ENCODE results near the gene TAMM41. TPM values are rescaled to one million over a fixed set of nuclear protein-coding genes. Genes with fewer than 3 reads are reported as not detected.

The TAMM41 gene
- total and polyA plus RNA-seq, 9 of the 15 experiments (the other 6 are each of a cell fraction or from before 2014, with no cell fraction given) = 8.6 to 74.6 (median 29.3) TPM

DNA sequence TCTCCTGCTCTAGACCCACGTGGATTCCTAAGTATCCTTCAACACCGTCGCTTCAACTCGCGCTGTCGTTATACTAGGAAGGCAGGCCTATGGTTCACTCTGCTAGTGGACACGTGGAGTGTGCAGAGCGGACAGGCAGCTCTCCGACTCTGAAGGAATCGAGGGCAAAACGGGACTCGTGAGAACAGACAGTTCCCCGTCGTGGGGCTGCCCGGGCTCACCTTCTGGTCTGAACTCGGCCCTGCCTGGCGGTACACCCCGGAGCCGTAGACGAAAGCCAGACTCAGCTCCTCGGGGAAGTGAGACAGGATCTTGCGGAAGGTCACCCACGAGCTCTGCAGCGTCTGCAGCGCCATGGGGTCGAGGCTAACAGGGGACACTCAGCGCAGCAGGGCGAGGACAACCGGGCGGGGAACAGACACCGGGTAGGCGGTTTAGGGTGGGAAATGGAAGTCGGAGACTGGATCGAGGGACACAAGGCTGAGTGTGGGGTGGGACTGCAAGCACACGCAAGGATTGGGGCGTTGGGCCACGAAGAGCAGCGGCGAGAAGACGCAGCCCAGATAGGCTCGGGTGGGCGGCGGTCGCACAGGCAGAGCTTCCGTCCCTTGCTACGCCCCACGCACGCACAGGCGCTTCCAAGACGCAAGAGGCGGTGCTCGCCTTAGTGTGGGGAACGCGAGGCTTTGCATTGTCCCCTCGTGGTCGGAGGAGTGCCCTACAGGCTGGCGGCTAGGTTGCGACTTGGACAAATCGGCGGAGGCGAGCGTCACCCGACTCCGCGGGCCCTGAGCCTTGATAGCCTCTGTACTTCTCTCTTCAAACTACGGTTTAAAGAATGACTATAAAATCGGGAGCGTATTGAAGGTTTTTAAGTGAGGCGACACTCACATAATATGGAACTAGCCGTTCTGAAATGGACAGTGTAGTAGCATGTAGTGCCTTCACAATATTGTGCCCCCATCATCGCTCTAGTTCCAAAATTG is at the start of gene TAMM41 (continued):
- TF ChIP-seq, protein P1, sequence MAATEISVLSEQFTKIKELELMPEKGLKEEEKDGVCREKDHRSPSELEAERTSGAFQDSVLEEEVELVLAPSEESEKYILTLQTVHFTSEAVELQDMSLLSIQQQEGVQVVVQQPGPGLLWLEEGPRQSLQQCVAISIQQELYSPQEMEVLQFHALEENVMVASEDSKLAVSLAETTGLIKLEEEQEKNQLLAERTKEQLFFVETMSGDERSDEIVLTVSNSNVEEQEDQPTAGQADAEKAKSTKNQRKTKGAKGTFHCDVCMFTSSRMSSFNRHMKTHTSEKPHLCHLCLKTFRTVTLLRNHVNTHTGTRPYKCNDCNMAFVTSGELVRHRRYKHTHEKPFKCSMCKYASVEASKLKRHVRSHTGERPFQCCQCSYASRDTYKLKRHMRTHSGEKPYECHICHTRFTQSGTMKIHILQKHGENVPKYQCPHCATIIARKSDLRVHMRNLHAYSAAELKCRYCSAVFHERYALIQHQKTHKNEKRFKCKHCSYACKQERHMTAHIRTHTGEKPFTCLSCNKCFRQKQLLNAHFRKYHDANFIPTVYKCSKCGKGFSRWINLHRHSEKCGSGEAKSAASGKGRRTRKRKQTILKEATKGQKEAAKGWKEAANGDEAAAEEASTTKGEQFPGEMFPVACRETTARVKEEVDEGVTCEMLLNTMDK (IDR thresholded peaks at IDR 0.05; ENCODE audit: borderline replicate concordance, insufficient read depth, low read depth, low read length, poor library complexity, severe bottlenecking) = no peak
- TF ChIP-seq RFX1 (IDR thresholded peaks at IDR 0.05) (no peak), BRCA1 (IDR thresholded peaks at IDR 0.05) (no peak), BRCA1 (CRISPR knock-in tag; IDR thresholded peaks at IDR 0.05) (0 out of 2 replicates have a peak, but pooled peaks have one; percentile 79), KLF16 (IDR thresholded peaks at IDR 0.05) (peak; percentile 83), NR2C1 (IDR thresholded peaks at IDR 0.05) (no peak), NR2C1 (tag; IDR thresholded peaks at IDR 0.05) (no peak), CBX3 (IDR thresholded peaks at IDR 0.05; ENCODE audit: borderline replicate concordance in 1 of 2, low read length in 2 of 2) (peak in 1 of 2 experiments; percentile 88; a peak in 1 of 3 replicates), ZNF232 (CRISPR knock-in tag; IDR thresholded peaks at IDR 0.05) (peak; percentile 91), KLF1 (tag; IDR thresholded peaks at IDR 0.05) (peak; percentile 92), NFXL1 (CRISPR knock-in tag; IDR thresholded peaks at IDR 0.05) (no peak), KAT8 (IDR thresholded peaks at IDR 0.05; ENCODE audit: low read depth) (no peak), ESRRB (CRISPR knock-in tag; IDR thresholded peaks at IDR 0.05; ENCODE audit: borderline replicate concordance) (no peak), NBN (IDR thresholded peaks at IDR 0.05; ENCODE audit: low read depth) (peak; percentile 48; the same call in 1 of the 2 replicates), MAFK (IDR thresholded peaks at IDR 0.05; ENCODE audit: low read length) (no peak), PPARD (CRISPR knock-in tag; IDR thresholded peaks at IDR 0.05) (no peak), ZFP36 (IDR thresholded peaks at IDR 0.05; ENCODE audit: low read depth, low read length, partially characterized antibody) (no peak), GTF2E2 (tag; IDR thresholded peaks at IDR 0.05) (peak; percentile 89; the same call in 1 of the 2 replicates), ZNF165 (CRISPR knock-in tag; IDR thresholded peaks at IDR 0.05; ENCODE audit: borderline replicate concordance) (0 out of 2 replicates have a peak, but pooled peaks have one; percentile 3), MCM5 (IDR thresholded peaks at IDR 0.05; ENCODE audit: low read depth) (no peak), KLF10 (CRISPR knock-in tag; IDR thresholded peaks at IDR 0.05) (no peak), FOXP1 (CRISPR knock-in tag; IDR thresholded peaks at IDR 0.05) (peak; percentile 96)
- TF ChIP-seq, protein P2, sequence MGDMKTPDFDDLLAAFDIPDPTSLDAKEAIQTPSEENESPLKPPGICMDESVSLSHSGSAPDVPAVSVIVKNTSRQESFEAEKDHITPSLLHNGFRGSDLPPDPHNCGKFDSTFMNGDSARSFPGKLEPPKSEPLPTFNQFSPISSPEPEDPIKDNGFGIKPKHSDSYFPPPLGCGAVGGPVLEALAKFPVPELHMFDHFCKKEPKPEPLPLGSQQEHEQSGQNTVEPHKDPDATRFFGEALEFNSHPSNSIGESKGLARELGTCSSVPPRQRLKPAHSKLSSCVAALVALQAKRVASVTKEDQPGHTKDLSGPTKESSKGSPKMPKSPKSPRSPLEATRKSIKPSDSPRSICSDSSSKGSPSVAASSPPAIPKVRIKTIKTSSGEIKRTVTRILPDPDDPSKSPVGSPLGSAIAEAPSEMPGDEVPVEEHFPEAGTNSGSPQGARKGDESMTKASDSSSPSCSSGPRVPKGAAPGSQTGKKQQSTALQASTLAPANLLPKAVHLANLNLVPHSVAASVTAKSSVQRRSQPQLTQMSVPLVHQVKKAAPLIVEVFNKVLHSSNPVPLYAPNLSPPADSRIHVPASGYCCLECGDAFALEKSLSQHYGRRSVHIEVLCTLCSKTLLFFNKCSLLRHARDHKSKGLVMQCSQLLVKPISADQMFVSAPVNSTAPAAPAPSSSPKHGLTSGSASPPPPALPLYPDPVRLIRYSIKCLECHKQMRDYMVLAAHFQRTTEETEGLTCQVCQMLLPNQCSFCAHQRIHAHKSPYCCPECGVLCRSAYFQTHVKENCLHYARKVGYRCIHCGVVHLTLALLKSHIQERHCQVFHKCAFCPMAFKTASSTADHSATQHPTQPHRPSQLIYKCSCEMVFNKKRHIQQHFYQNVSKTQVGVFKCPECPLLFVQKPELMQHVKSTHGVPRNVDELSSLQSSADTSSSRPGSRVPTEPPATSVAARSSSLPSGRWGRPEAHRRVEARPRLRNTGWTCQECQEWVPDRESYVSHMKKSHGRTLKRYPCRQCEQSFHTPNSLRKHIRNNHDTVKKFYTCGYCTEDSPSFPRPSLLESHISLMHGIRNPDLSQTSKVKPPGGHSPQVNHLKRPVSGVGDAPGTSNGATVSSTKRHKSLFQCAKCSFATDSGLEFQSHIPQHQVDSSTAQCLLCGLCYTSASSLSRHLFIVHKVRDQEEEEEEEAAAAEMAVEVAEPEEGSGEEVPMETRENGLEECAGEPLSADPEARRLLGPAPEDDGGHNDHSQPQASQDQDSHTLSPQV (IDR thresholded peaks at IDR 0.05) = no peak
- TF ChIP-seq, protein P3, sequence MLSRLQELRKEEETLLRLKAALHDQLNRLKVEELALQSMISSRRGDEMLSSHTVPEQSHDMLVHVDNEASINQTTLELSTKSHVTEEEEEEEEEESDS (CRISPR knock-in tag; IDR thresholded peaks at IDR 0.05) = no peak

All from K562 (cell line).